IPS-NIHi7 (cell line): Measurements from ENCODE around the gene HERPUD2.
"Not testable (repeated sequence)": the region's sequence is repeated elsewhere in the genome, so short reads cannot be mapped to it uniquely, and the experiment has no call there.

Experiments
- DNase-seq: peaks from one replicate; pipeline ENCODE4 v3.0.0; 2012; ENCODE audit warnings: mixed read lengths; ENCODE audit errors: extremely low spot score

The HERPUD2 gene

DNA sequence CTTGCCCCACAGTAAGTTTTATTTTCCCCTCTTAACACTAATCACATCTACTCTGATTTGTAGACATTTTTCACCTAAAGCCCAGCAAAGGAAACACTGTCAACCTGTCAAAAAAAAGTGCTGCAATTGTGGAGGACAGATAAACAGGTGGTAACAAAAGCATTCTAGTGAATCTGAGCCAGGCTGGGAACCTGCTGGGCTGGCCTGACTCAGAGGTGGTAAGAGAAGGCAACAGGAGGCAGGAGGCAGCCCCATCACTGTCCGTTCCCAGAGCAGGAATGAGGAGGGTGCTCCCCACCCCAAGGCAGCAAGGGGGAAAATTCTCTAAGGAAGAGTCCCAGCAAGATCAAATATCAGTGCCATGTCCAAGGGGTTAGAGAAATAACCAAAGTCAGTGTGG, 19.5 kb upstream of the HERPUD2 start:
- DNase-seq: no peak

DNA sequence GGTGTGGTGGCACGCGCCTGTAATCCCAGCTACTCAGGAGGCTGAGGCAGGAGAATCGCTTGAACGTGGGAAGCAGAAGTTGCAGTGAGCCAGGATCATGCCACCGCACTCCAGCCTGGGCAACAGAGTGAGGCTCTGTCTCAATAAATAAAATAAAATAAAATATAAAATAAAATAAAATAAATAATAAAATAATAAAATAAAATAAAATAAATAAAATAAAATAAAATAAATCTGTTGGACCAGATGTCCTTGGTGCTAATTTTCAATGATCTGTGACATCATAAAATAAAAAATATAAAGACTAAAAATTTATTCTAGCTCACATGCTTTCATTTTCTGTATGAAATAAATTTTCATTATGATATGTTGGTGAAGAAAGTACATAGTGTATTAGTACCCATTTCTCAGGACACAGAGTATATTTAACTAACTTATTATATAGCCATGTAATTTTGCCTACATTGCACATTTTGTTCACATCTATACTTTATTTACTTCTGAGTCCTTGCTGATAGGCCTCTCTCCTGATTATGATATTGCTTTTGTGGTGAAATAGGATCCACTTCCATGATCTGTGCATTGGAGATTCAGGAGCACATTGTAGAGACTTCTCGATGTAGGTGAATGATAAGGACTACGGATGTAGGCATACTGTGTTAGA, 17.8 kb upstream of the HERPUD2 start:
- no peak for DNase-seq

GRCh38 chr7:35707422-35707821, 12.5 kb upstream of the HERPUD2 start:
- DNase-seq: no peak

DNA sequence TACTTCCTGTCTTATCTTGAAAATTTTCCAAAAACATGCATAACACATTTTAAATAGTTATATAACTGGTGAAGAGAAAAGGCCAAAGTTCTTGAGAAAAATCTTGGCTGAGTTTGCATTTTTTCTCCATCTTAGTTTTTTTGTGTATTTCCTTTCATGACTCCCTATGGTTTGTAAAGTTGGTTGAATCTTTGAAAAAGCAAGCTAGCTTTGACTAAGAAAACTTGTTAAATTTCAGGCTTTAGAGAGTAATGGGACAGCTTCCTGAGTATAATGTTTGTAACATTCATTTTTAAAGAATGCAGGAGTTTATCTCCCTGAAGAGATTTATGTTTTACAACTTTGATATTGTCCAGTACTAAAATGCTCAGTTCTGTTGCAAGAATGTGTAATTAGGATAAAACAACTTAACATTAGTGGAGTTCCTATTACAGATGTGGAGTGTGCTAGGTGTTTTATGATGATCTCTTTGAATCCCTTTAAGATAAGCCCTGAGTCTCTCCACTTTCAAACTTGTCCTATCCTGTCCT, 11.1 kb upstream of the HERPUD2 start:
- DNase-seq: no peak

GRCh38 chr7:35704261-35704660, 9.3 kb upstream of the HERPUD2 start:
- DNase-seq: no peak

GRCh38 chr7:35702541-35702940, 7.6 kb upstream of the HERPUD2 start:
- DNase-seq: no peak

DNA sequence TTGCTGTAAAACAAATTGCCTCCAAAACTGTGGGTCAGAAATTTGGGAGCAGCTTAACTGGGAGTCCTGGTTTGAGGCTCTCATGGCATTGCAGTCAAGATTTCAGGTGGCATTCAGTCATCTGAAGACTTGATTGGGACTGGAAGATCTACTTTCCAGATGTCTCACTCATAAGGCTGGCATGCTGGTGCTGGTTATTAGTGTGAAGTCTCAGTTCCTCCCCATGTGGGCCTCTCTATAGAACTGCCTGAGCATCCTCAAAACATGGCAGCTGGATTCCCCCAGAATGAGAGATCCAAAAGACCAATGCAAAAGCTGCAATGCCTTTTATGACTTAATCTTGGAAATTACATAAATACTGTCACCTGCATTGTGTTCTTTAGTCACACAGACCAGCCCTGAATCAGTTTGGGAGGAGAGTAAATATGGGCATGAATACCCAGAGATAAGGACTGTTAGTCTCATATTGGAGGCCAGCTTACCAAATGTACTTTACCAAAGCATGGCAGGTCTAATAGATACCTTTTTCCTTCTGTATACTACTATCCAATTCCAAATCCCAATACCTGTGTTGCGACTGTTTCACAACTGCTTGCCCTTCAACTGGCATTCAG, 6.5 kb upstream of the HERPUD2 start:
- DNase-seq: no peak

- no peak for DNase-seq
Measured at GRCh38 chr7:35700865-35701264, 5.9 kb upstream of the HERPUD2 start.

- DNase-seq: no peak
Measured at GRCh38 chr7:35700333-35700732, 5.4 kb upstream of the HERPUD2 start.

DNA sequence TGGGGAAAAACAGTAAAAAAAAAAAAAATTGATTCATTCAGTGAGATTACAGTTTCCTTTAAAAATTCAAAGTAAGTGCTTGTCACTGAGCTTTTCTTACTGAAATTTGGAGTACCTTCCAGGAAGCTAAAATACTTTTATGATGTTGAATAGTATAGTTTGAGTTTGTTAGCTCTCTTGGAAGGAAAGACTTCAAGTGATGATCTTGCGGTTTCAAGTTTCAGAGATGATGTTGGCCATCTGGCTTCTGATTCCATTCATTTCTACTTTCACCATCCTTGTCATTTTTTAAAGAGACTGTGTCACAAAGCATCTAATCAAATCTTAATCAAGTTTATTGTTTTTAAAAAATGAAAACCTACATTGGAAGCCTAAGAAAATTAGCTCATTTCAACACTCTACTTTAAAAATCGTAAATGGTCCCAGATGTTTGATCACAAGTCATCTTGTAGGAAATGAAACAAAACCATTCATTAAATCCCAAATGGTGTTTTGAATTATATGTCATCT, 4.9 kb upstream of the HERPUD2 start:
- no peak for DNase-seq

- not testable (repeated sequence) for DNase-seq
Measured at GRCh38 chr7:35698382-35698781, 3.4 kb upstream of the HERPUD2 start.

DNA sequence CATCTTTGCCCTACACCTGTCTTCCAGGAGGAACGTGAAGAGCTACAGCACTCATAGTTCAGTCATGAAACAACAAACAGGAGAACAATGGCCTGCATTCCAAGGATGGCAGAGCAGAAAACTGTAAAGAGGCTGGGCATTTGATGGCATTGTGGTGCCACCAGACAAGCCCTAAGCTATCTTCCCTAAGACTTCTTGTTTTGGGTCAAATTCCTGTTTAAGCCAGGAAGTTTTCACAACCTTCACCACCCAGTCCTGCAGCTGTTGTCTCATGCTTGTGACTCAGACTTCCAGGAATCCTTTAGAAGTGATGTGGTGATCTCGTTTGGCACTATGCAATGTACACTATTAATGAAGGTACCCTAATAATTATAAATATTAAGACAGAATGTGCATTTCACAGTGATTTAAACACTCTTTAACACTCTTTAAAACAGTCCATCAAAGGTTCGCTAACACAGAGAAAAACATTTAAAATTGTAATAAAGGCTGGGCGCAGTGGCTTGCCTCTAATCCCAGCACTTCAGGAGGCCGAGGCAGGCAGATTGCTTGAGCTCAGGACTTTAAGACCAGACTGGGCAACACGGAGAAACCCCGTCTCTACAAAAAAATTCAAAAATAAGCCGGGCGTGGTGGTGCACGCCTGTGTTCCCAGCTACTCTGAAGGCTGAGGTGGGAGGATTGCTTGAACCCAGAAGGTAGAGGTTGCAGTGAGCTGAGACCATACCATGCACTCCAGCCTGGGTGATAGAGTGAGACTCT, 2.7 kb upstream of the HERPUD2 start:
- DNase-seq: no peak

GRCh38 chr7:35695987-35696386, 1.1 kb upstream of the HERPUD2 start:
- no peak for DNase-seq

DNA sequence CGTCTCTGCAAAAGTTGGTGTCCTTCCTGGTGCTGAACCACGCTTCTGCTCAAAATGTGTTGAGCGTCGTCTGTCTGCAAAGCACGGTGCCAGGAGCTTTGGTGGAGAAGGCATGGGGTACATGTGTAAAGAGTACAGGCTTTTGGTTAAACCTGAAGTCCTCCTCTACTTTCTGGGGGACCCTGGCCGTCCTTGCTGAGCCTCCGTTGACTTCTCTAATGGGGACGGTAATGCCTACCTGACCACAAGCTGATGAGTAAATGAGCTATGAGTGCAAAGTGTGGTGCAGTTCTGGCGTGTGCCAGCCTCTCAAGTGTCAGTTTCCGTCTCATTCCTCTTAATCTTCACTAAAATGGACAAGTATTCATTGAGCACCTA, 527 bp upstream of the HERPUD2 start:
- DNase-seq: no peak

- no peak for DNase-seq
Measured at GRCh38 chr7:35694161-35694783, 663 bp downstream of the HERPUD2 start.

DNA sequence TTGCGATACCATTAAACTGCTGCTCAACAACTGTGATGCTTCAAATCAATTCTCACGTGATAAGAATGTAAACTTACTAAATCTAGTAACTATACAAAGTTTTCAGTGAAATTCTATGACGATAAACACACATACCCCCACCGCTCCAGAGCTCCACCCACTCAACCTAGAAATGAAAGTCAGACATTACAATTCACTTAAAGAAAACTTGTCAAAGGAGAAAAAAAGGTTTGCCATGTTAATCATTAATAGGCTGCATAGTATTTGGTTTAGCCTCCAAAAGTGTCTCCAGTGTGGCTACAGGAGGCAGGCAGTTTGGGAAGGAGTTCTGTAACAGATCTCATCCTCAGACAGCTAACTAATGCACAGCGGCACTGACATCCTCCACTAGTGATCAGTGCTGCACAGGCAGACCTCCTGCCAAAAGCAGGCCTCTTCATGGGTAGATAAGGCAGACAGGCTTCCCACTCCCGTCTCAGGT, 3.1 kb downstream of the HERPUD2 start:
- DNase-seq: no peak

GRCh38 chr7:35691366-35691765, 3.6 kb downstream of the HERPUD2 start:
- no peak for DNase-seq

- not testable (repeated sequence) for DNase-seq
Measured at GRCh38 chr7:35690614-35691013, 4.3 kb downstream of the HERPUD2 start.

DNA sequence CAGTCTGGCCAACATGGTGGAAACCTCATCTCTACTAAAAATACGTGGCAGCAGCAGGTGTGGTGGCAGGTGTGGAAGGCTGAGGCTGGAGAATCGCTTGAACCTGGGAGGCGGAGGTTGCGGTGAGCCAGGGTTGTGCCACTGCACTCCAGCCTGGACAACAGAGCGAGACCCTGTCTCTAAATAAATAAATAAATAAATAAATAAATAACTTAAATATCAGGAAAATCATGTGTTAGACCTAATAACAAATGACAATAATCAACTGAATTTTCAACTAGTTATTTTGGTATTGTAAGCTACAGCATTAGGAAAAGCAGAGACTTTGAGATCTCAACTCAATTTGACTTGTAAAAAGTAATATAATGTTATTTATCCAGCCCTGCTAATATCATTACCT, 9.2 kb downstream of the HERPUD2 start:
- DNase-seq: no peak

- no peak for DNase-seq
Measured at GRCh38 chr7:35681231-35682029, 13.5 kb downstream of the HERPUD2 start.

DNA sequence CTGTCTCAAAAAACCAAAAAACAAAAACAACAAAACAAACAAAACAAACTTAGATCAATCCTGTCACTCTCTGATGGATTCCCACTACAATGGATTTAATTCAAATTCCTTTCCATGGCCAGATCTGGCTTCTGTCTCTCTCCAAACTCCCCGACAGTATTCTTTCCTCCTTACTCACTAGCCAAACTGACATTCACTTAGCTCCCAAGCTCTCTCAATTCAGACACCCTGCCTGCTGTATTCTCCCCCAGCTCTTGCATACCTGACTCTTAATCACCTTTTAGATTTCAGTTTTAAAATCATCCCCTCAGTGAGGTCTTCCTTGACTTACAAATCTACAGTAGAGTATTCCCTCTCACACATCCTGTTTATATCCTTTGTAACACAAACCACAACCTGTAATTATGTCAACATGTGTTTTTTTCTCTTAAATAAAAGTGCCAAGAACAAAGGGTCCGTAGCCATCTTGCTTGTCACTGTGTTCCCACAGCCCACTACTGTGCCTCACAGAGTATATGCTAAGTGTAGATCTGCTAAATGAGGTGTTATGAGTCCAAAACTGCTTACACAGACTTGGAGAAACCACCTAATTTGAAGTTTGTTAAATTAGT, 14.4 kb downstream of the HERPUD2 start:
- peak; percentile 14 for DNase-seq
